Bronchial smooth muscle cell (primary cell): ENCODE measurements around the gene SYK. TPM values are rescaled to one million over a fixed set of nuclear protein-coding genes. Genes with fewer than 3 reads are reported as not detected.

ENCODE experiments used
- total RNA-seq: library from RNA; depleted of rRNA; stranded (reverse); fragments of >200 nt; gene quantifications from 2 replicates; pipeline ENCODE4 v1.2.1, GENCODE V29; 2014

The SYK gene
- under 0.01 TPM in 1 of 2 replicates, not detected in the other for total RNA-seq

DNA sequence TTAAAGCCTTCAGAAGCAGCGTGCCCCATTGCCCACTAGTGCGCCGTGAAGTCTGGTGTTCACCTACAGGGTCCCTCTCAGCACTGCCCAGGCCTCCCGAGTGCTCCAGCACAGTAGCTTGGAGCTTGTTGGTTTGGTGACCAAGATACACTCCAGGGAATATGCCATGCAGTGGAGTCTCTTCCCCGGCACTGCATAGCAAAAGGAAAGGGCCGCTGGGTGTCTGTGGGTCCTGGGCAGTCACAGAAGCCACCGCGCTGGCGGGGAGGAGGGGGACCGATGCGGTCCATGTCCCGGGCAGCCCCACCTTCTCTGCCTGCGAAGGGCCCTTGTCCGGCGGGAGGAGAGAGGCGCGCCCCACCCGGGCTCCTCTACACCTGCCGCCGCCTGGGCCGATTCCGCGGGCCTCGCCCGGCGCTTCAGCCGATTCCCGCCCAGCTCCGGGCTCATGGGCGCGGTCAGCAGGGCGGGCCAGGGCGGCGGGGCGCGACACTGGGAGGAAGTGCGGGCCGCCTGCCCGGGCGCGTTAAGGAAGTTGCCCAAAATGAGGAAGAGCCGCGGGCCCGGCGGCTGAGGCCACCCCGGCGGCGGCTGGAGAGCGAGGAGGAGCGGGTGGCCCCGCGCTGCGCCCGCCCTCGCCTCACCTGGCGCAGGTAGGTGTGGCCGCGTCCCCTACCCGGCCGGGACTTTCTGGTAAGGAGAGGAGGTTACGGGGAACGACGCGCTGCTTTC lies at the start of gene SYK:
TSS of gene SYK (plus strand) at position 579 of the 732 bp plus-strand sequence. CDS start 42,080 bp downstream, outside the sequence.

Other genes starting within 250 kb of the SYK start
- gene DIRAS2, start 159.0 kb upstream of the SYK start, total RNA-seq, result under 0.01 and 0.09 TPM in 2 replicates